ENCODE measurements around the gene ANK2. TPM values are rescaled to one million over a fixed set of nuclear protein-coding genes. Genes with fewer than 3 reads are reported as not detected.

The ANK2 gene
- total and polyA plus RNA-seq, 12 donors, result 21.9 to 373 (median 298) TPM

DNA sequence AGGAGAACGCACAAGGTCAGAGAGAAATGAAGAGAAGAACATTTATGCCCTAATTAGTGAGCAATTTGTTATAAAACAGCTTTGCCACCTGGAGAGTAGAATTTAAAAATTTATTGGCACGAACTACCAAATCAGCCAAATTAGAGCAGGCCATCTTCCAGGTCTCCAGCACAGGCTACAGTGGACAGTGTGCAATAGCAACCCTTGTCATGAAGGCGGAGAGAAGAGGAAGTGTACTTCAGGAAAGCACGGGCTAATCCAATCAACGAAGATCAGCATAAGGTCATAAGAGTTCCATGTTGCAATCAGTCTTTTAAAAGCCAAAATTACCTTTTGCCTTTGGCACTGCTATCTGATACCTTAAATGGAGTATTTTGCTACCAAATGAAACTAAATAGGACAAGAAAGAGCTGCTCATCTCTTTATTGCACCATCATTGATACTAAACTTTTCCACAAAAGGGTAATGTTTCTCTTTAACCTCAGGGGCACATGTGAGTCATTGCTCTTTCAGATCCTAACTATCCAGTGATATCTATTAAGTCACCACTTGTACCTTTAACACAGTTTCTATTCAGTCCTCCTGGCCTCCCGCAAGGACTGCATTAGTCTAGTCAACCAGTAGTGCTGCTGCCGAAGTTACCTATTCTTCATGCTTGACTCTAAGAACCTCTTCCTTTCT lies 19.9 kb downstream of the ANK2 start:
- Histone ChIP-seq H3K4me1 (peaks cover 0 to under 1% (median 0%) of the 10 kb centered on the region in 9 donors), H3K27ac (no peak overlapping the region), H3K4me3 (no peak overlapping the region), H3K36me3 (no peaks in the 10 kb centered on the region), H3K27me3 (no peaks in the 10 kb centered on the region), H3K9me3 (no peaks in the 10 kb centered on the region)
- TF ChIP-seq, protein P1, sequence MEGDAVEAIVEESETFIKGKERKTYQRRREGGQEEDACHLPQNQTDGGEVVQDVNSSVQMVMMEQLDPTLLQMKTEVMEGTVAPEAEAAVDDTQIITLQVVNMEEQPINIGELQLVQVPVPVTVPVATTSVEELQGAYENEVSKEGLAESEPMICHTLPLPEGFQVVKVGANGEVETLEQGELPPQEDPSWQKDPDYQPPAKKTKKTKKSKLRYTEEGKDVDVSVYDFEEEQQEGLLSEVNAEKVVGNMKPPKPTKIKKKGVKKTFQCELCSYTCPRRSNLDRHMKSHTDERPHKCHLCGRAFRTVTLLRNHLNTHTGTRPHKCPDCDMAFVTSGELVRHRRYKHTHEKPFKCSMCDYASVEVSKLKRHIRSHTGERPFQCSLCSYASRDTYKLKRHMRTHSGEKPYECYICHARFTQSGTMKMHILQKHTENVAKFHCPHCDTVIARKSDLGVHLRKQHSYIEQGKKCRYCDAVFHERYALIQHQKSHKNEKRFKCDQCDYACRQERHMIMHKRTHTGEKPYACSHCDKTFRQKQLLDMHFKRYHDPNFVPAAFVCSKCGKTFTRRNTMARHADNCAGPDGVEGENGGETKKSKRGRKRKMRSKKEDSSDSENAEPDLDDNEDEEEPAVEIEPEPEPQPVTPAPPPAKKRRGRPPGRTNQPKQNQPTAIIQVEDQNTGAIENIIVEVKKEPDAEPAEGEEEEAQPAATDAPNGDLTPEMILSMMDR (IDR thresholded peaks at IDR 0.05), result no peak
- intact Hi-C loops (cut with DNase I), result no loop called here
- DNase-seq (no peak), ATAC-seq (peak in 1 of 8 donors; percentile 45)
- WGBS, 2 donors, result 83 to 91% methylated on average over 7 of the region's 7 CpGs

DNA sequence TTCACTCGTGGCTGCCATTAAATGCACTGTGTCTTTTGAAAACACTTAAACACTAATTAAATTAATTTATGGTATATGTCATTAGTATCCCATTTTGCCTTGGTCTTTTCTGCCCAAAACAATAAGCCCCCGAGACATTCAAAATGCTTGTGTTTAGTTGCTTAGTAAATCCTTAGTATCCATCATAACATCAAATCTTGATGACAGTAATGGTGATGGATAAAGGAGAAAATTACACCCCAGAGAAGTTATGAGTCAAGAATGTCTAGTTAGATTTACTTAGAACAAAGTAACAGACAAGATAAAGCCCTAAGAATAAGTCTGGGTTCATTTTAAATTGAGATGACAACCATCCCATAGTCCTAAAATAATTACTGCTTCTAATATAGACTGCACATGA lies 21.3 kb downstream of the ANK2 start:
- TF ChIP-seq, protein P1 (IDR thresholded peaks at IDR 0.05), result no peak
- Histone ChIP-seq H3K9me3 (no peaks in the 10 kb centered on the region), H3K27ac (no peak overlapping the region), H3K4me3 (no peak overlapping the region), H3K27me3 (no peaks in the 10 kb centered on the region), H3K36me3 (no peaks in the 10 kb centered on the region), H3K4me1 (no peaks in the 10 kb centered on the region)
- WGBS, 2 donors, result 83 to 89% methylated on average over 2 of the region's 2 CpGs
- DNase-seq (no peak), ATAC-seq (no peak)
- intact Hi-C loops (cut with DNase I), result no loop called here

DNA sequence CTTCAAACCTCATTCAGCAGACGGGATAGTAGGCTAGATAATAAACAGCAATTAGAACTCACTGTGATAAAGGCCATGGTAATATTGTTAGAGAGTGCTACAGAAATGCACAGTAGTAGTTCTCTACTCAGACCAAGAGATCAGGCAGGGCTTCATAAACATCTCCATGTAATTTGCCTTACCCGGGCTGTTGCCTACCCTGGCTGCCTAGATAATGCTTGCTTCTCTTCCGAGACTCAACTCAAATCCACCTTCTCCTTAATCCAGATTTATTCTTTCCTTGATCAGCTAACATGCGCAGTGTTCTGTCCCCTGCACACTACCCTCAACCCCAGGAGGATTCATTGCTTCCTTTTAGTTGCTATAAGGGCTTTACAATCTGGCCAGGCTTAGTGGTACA lies 21.8 kb downstream of the ANK2 start:
- H3K9me3 ChIP-seq, result no peaks in the 10 kb centered on the region
- no peak overlapping the region for H3K4me3 ChIP-seq
- TF ChIP-seq, protein P1 (IDR thresholded peaks at IDR 0.05), result no peak
- WGBS, 2 donors, result 84 to 87% methylated on average over 4 of the region's 4 CpGs
- intact Hi-C loops (cut with DNase I), result no loop called here
- DNase-seq (no peak), ATAC-seq (no peak)
- H3K27me3 ChIP-seq, result no peaks in the 10 kb centered on the region
- H3K27ac ChIP-seq, result no peak overlapping the region
- H3K4me1 ChIP-seq, result no peaks in the 10 kb centered on the region
- no peaks in the 10 kb centered on the region for H3K36me3 ChIP-seq

DNA sequence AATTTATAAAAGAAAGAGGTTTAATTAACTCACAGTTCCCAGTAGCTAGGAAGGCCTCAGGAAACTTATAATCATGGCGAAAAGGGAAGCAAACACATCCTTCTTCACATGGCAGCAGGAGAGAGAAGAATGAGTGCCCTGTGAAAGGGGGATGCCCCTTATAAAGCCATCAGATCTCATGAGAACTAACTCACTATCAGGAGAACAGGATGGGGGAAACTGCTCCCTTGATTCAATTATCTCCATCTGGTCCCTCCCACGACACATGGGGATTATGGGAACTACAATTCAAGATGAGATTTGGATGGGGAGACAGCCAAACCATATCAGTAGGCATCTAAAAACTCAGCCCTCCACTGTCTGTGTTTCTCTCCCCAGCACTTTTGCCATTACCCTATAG lies 22.4 kb downstream of the ANK2 start:
- intact Hi-C loops (cut with DNase I), result no loop called here
- Histone ChIP-seq H3K4me3 (no peak overlapping the region), H3K9me3 (no peaks in the 10 kb centered on the region), H3K36me3 (no peaks in the 10 kb centered on the region), H3K4me1 (no peaks in the 10 kb centered on the region), H3K27me3 (no peaks in the 10 kb centered on the region), H3K27ac (no peak overlapping the region)
- TF ChIP-seq, protein P1 (IDR thresholded peaks at IDR 0.05), result no peak
- ATAC-seq, result no peak
- no peak for DNase-seq
- 77 to 90% methylated on average over 2 of the region's 2 CpGs for WGBS, 2 donors

Data from heart right ventricle (tissue), 16 donors.